ENCODE results near the gene CPNE4. TPM values are rescaled to one million over a fixed set of nuclear protein-coding genes. Genes with fewer than 3 reads are reported as not detected.

Gene CPNE4
- total RNA-seq, 1 experiment from 2014 or later: 0.41 TPM

GRCh38 chr3:131623431-131623830, 411.4 kb downstream of the CPNE4 start:
- POLR2A ChIA-PET: no interaction called here
- no peak for TF ChIP-seq CTCF (IDR thresholded peaks at IDR 0.05; ENCODE audit: insufficient read depth in 1 of 2, low read depth in 1 of 2, low read length in 1 of 2, severe bottlenecking in 1 of 2, unreplicated experiment in 1 of 2)

GRCh38 chr3:131622726-131623125, 412.1 kb downstream of the CPNE4 start:
- Mint-ChIP-seq H3K27ac (ENCODE audit: unreplicated experiment) (no peak overlapping the region), H3K27me3 (ENCODE audit: insufficient read depth, unreplicated experiment) (peaks cover 20% of the 10 kb centered on the region), H3K4me1 (ENCODE audit: low read depth, unreplicated experiment) (no peaks in the 10 kb centered on the region), H3K36me3 (ENCODE audit: insufficient read depth, unreplicated experiment) (no peaks in the 10 kb centered on the region), H3K4me3 (ENCODE audit: unreplicated experiment) (no peak overlapping the region), H3K9me3 (ENCODE audit: unreplicated experiment) (no peaks in the 10 kb centered on the region)
- H3K9me3 ChIP-seq: no peaks in the 10 kb centered on the region
- no TSS peak for BruUV-seq (replicated peaks)
- H3K4me3 ChIP-seq (ENCODE audit: low read depth, low read length): no peak overlapping the region
- DNase-seq: no peak
- ChIA-PET POLR2A (no interaction called here), CTCF (no interaction called here)
- intact Hi-C loops (cut with micrococcal nuclease; ENCODE audit: unreplicated experiment): no loop called here
- no peaks in the 10 kb centered on the region for H3K36me3 ChIP-seq (ENCODE audit: control insufficient read depth, insufficient read depth, low read length)
- H3K27me3 ChIP-seq (replicated peaks; ENCODE audit: control insufficient read depth, insufficient read depth, low read length): no peaks in the 10 kb centered on the region
- no peaks in the 10 kb centered on the region for H3K4me1 ChIP-seq
- TF ChIP-seq CTCF (IDR thresholded peaks at IDR 0.05; ENCODE audit: insufficient read depth in 1 of 2, low read depth in 1 of 2, low read length in 1 of 2, severe bottlenecking in 1 of 2, unreplicated experiment in 1 of 2): no peak

More at GRCh38 chr3:131623431-131623830, 411.4 kb downstream of the CPNE4 start:
- no peak overlapping the region for H3K27ac Mint-ChIP-seq (ENCODE audit: unreplicated experiment)
- CTCF ChIA-PET: no interaction called here
- no TSS peak for BruUV-seq (replicated peaks)
- DNase-seq: no peak
- intact Hi-C loops (cut with micrococcal nuclease; ENCODE audit: unreplicated experiment): no loop called here
- Histone ChIP-seq H3K36me3 (ENCODE audit: control insufficient read depth, insufficient read depth, low read length) (no peaks in the 10 kb centered on the region), H3K4me3 (ENCODE audit: low read depth, low read length) (no peak overlapping the region), H3K27me3 (replicated peaks; ENCODE audit: control insufficient read depth, insufficient read depth, low read length) (no peaks in the 10 kb centered on the region), H3K9me3 (no peaks in the 10 kb centered on the region), H3K4me1 (no peaks in the 10 kb centered on the region)
- peaks cover 17% of the 10 kb centered on the region for H3K27me3 Mint-ChIP-seq (ENCODE audit: insufficient read depth, unreplicated experiment)
- H3K36me3 Mint-ChIP-seq (ENCODE audit: insufficient read depth, unreplicated experiment): no peaks in the 10 kb centered on the region
- no peaks in the 10 kb centered on the region for H3K4me1 Mint-ChIP-seq (ENCODE audit: low read depth, unreplicated experiment)
- H3K9me3 Mint-ChIP-seq (ENCODE audit: unreplicated experiment): no peaks in the 10 kb centered on the region
- H3K4me3 Mint-ChIP-seq (ENCODE audit: unreplicated experiment): no peak overlapping the region

- H3K27me3 Mint-ChIP-seq (ENCODE audit: insufficient read depth, unreplicated experiment): peaks cover 22% of the 10 kb centered on the region
- H3K4me1 Mint-ChIP-seq (ENCODE audit: low read depth, unreplicated experiment): no peaks in the 10 kb centered on the region
- intact Hi-C loops (cut with micrococcal nuclease; ENCODE audit: unreplicated experiment): no loop called here
- no peak for TF ChIP-seq CTCF (IDR thresholded peaks at IDR 0.05; ENCODE audit: insufficient read depth in 1 of 2, low read depth in 1 of 2, low read length in 1 of 2, severe bottlenecking in 1 of 2, unreplicated experiment in 1 of 2)
- no peak overlapping the region for H3K4me3 Mint-ChIP-seq (ENCODE audit: unreplicated experiment)
- DNase-seq: no peak
- BruUV-seq (replicated peaks): no TSS peak
- CTCF ChIA-PET: no interaction called here
- Histone ChIP-seq H3K27me3 (replicated peaks; ENCODE audit: control insufficient read depth, insufficient read depth, low read length) (no peaks in the 10 kb centered on the region), H3K4me1 (no peaks in the 10 kb centered on the region), H3K36me3 (ENCODE audit: control insufficient read depth, insufficient read depth, low read length) (no peaks in the 10 kb centered on the region), H3K4me3 (ENCODE audit: low read depth, low read length) (no peak overlapping the region), H3K9me3 (no peaks in the 10 kb centered on the region)
- no peak overlapping the region for H3K27ac Mint-ChIP-seq (ENCODE audit: unreplicated experiment)
- no peaks in the 10 kb centered on the region for H3K36me3 Mint-ChIP-seq (ENCODE audit: insufficient read depth, unreplicated experiment)
- POLR2A ChIA-PET: no interaction called here
- H3K9me3 Mint-ChIP-seq (ENCODE audit: unreplicated experiment): no peaks in the 10 kb centered on the region
Observed at GRCh38 chr3:131620977-131621376, 413.8 kb downstream of the CPNE4 start.
